IMR-90 (cell line): ENCODE measurements around the gene ZKSCAN4. TPM values are rescaled to one million over a fixed set of nuclear protein-coding genes. Genes with fewer than 3 reads are reported as not detected.

Source experiments
- ATAC-seq: fragments of 200-7000 bp; cut with Tn5 transposase; 2 replicates; pipeline ENCODE4 v1.9.1; 2020; ENCODE audit warnings: low read depth, mild to moderate bottlenecking, moderate library complexity
- BruUV-seq: library from RNA; stranded (reverse); fragments of 400-500 nt; replicated peaks from 2 replicates; lab custom pipeline; 2021; lab: Mats Ljungman, UMichigan
- CTCF ChIA-PET: fragments of 300-600 bp; formaldehyde crosslinking; extraction: SDS; loops from one replicate; lab custom pipeline; 2021; ENCODE audit warnings: antibody characterized with exemption; lab: Yijun Ruan, JAX
- POLR2A ChIA-PET: fragments of 300-600 bp; sonication (Branson Sonifier 250); formaldehyde crosslinking; loops from one replicate; lab custom pipeline; 2022; ENCODE audit warnings: antibody characterized with exemption; ENCODE audit not compliant: unreplicated experiment; lab: Charles Lee
- DNase-seq: peaks from one replicate; pipeline ENCODE4 v3.0.0; 2013
- H2AFZ ChIP-seq: replicated peaks from 2 replicates; pipeline ENCODE3; 2013; ENCODE audit warnings: low read length, mild to moderate bottlenecking; ENCODE audit not compliant: poor library complexity
- H2AK5ac ChIP-seq: 2 replicates; pipeline ENCODE4 v1.6.1; 2013; ENCODE audit warnings: low read depth, low read length, inconsistent platforms
- H2AK9ac ChIP-seq: replicated peaks from 2 replicates; pipeline ENCODE3; 2013; ENCODE audit warnings: mild to moderate bottlenecking, low read depth, low read length, moderate library complexity; ENCODE audit not compliant: poor library complexity
- H2BK120ac ChIP-seq: 2 replicates; pipeline ENCODE4 v1.6.1; 2013; ENCODE audit warnings: low read depth, low read length, inconsistent platforms
- H2BK15ac ChIP-seq: 3 replicates; pipeline ENCODE4 v1.6.1; 2013; ENCODE audit warnings: low read depth, low read length, inconsistent platforms
- H2BK20ac ChIP-seq: 2 replicates; pipeline ENCODE4 v1.6.1; 2013; ENCODE audit warnings: low read depth, mild to moderate bottlenecking, inconsistent platforms, low read length, moderate library complexity
- H2BK5ac ChIP-seq: 2 replicates; pipeline ENCODE4 v1.6.1; 2013; ENCODE audit warnings: mild to moderate bottlenecking, low read depth, low read length, inconsistent platforms; ENCODE audit not compliant: poor library complexity, severe bottlenecking
- H3K14ac ChIP-seq: replicated peaks from 2 replicates; pipeline ENCODE4 v1.6.1; 2013; ENCODE audit warnings: low read depth, low read length, inconsistent platforms
- H3K18ac ChIP-seq: 2 replicates; pipeline ENCODE4 v1.6.1; 2013; ENCODE audit warnings: low read depth, low read length, control low read depth
- H3K23ac ChIP-seq: 2 replicates; pipeline ENCODE4 v1.6.1; 2013; ENCODE audit warnings: low read depth, low read length, inconsistent platforms
- H3K27ac ChIP-seq: 2 replicates; pipeline ENCODE4 v1.5.1; 2013; ENCODE audit warnings: mild to moderate bottlenecking, control low read depth, low read length; ENCODE audit not compliant: insufficient read depth
- H3K27me3 ChIP-seq: 2 replicates; pipeline ENCODE4 v1.6.1; 2013; ENCODE audit warnings: low read length; ENCODE audit not compliant: control insufficient read depth, insufficient read depth
- H3K36me3 ChIP-seq: 2 replicates; pipeline ENCODE4 v1.6.1; 2013; ENCODE audit warnings: low read length, mixed read lengths; ENCODE audit not compliant: control insufficient read depth, insufficient read depth
- H3K4ac ChIP-seq: 2 replicates; pipeline ENCODE4 v1.6.1; 2013; ENCODE audit warnings: low read depth, low read length, inconsistent platforms
- H3K4me1 ChIP-seq: 2 replicates; pipeline ENCODE4 v1.6.1; 2013; ENCODE audit warnings: low read length, mixed read lengths; ENCODE audit not compliant: control insufficient read depth, insufficient read depth
- H3K4me2 ChIP-seq: 2 replicates; pipeline ENCODE4 v1.6.1; 2013; ENCODE audit warnings: low read depth, mild to moderate bottlenecking, control low read depth, low read length, moderate library complexity
- H3K4me3 ChIP-seq: 2 replicates; pipeline ENCODE4 v1.5.1; 2013; ENCODE audit warnings: low read depth, mild to moderate bottlenecking, control low read depth, low read length, moderate library complexity; ENCODE audit not compliant: insufficient read depth
- H3K56ac ChIP-seq: 2 replicates; pipeline ENCODE4 v1.6.1; 2013; ENCODE audit warnings: low read length, inconsistent platforms; ENCODE audit not compliant: insufficient read depth; ENCODE audit errors: extremely low read depth
- H3K79me1 ChIP-seq, 2 experiments: 2 replicates each; pipeline ENCODE4 v1.6.1; 2013; ENCODE audit warnings: low read length in 2 of 2, inconsistent platforms in 1 of 2, low read depth in 1 of 2
- H3K9ac ChIP-seq: 2 replicates; pipeline ENCODE4 v1.6.1; 2013; ENCODE audit warnings: low read depth, low read length, control low read depth
- H3K9me1 ChIP-seq: 2 replicates; pipeline ENCODE4 v1.6.1; 2013; ENCODE audit warnings: low read length, inconsistent platforms; ENCODE audit not compliant: insufficient read depth
- H3K9me3 ChIP-seq: 2 replicates; pipeline ENCODE4 v1.6.1; 2013; ENCODE audit warnings: low read length; ENCODE audit not compliant: control insufficient read depth, insufficient read depth
- H4K20me1 ChIP-seq: 2 replicates; pipeline ENCODE4 v1.6.1; 2013; ENCODE audit warnings: low read length, inconsistent platforms; ENCODE audit not compliant: insufficient read depth
- H4K5ac ChIP-seq: 2 replicates; pipeline ENCODE4 v1.6.1; 2013; ENCODE audit warnings: mild to moderate bottlenecking, low read depth, low read length, control low read depth
- H4K8ac ChIP-seq, 2 experiments: 2 replicates each; pipeline ENCODE4 v1.6.1; 2013; ENCODE audit warnings: low read depth in 2 of 2, low read length in 2 of 2, control low read depth in 1 of 2, inconsistent platforms in 1 of 2
- H4K91ac ChIP-seq: 2 replicates; pipeline ENCODE4 v1.6.1; 2013; ENCODE audit warnings: low read depth, low read length, inconsistent platforms; ENCODE audit not compliant: insufficient read depth
- BHLHE40 ChIP-seq: fragments of 150-350 bp; IDR thresholded peaks from 2 replicates; pipeline ENCODE4 v1.6.1; 2016; ENCODE audit warnings: mild to moderate bottlenecking, low read depth, low read length
- CEBPB ChIP-seq: IDR thresholded peaks from 2 replicates; pipeline ENCODE4 v1.6.1; 2012; ENCODE audit warnings: low read depth, low read length, improper control_type of control experiment
- ELK1 ChIP-seq: fragments of 150-350 bp; IDR thresholded peaks from 2 replicates; pipeline ENCODE4 v1.6.1; 2016; ENCODE audit warnings: low read depth, mild to moderate bottlenecking, low read length, moderate library complexity, borderline replicate concordance
- FOS ChIP-seq: fragments of 150-350 bp; IDR thresholded peaks from 2 replicates; pipeline ENCODE4 v1.6.1; 2016; ENCODE audit warnings: low read depth, low read length
- MAZ ChIP-seq: IDR thresholded peaks from 2 replicates; pipeline ENCODE4 v1.6.1; 2012; ENCODE audit warnings: low read depth, mild to moderate bottlenecking, low read length, improper control_type of control experiment, moderate library complexity, borderline replicate concordance
- RCOR1 ChIP-seq: IDR thresholded peaks from 2 replicates; pipeline ENCODE4 v1.6.1; 2012; ENCODE audit warnings: mild to moderate bottlenecking, low read length, improper control_type of control experiment; ENCODE audit not compliant: insufficient replicate concordance
- USF2 ChIP-seq: fragments of 150-350 bp; IDR thresholded peaks from 2 replicates; pipeline ENCODE4 v1.6.1; 2017; ENCODE audit warnings: mild to moderate bottlenecking, antibody characterized with exemption, low read length, low read depth
- WGBS, 2 experiments: methylation state at CpG; one replicate each; pipeline versions ENCODE4 v1.1.5 to v1.1.7; 2013; ENCODE audit warnings: missing lambda C conversion rate in 2 of 2; ENCODE audit not compliant: insufficient read length in 1 of 2; ENCODE audit errors: extremely low coverage in 2 of 2; 5-methylcytosine and 5-hydroxymethylcytosine counted together
- dilution Hi-C: fragments of 300-500 bp; cut with HindIII; formaldehyde crosslinking; loops from one replicate; pipeline ENCODE4 v1.14.3; 2018; ENCODE audit warnings: low sequenced_read_pairs; ENCODE audit not compliant: unreplicated experiment
- in situ Hi-C: fragments of 300-500 bp; cut with MboI; formaldehyde crosslinking; loops from 3 replicates; pipeline ENCODE4 v1.14.3; 2019; ENCODE audit warnings: low sequenced_read_pairs, inconsistent platforms, mixed read lengths
- intact Hi-C: fragments of 100-400 bp; cut with micrococcal nuclease; formaldehyde crosslinking; loops from 2 replicates; pipeline ENCODE4 v1.10.0; 2022
- polyA plus RNA-seq, 3 experiments: library from polyadenylated mRNA; depleted of rRNA; stranded (reverse); fragments of >200 nt; gene quantifications; 2 replicates each; pipeline ENCODE4 v1.2.3, GENCODE V29; 2012; ENCODE audit warnings: low replicate concordance in 1 of 3
- total RNA-seq: library from RNA; depleted of rRNA; stranded (reverse); fragments of >200 nt; gene quantifications from 2 replicates; pipeline ENCODE4 v1.2.3, GENCODE V29; 2012

The ZKSCAN4 gene
- total and polyA plus RNA-seq, 2 of the 4 experiments (the other 2 are of a cell fraction): 2.4 to 5.7 TPM

GRCh38 chr6:28206928-28207509, 45.0 kb downstream of the ZKSCAN4 start:
- peaks cover 37% of the 10 kb centered on the region for H3K27me3 ChIP-seq
- peak overlapping the region; percentile 71 for H3K4me2 ChIP-seq
- H2AK5ac ChIP-seq: no peak overlapping the region
- intact Hi-C loops (loop anchor here (5.0 kb wide), 1 partner anchor 45 kb away; no protein-coding TSS in a partner anchor), in situ Hi-C loops (no loop called here), dilution Hi-C loops (no loop called here)
- 20% methylated on average over 1 of the region's 15 CpGs; no CpG with 5 or more reads in 1 of the 2 experiments for WGBS, 2 experiments
- H3K18ac ChIP-seq: no peak overlapping the region
- H3K14ac ChIP-seq: no peak overlapping the region
- no peak overlapping the region for H2BK120ac ChIP-seq
- POLR2A ChIA-PET: no interaction called here
- no peak overlapping the region for H2BK15ac ChIP-seq
- peak overlapping the region; percentile 89 for H2AFZ ChIP-seq
- H4K8ac ChIP-seq: no peak overlapping the region
- DNase-seq: peak; percentile 5
- no peak overlapping the region for H3K56ac ChIP-seq
- H4K5ac ChIP-seq: no peak overlapping the region
- H3K23ac ChIP-seq: 0 out of 2 replicates have a peak overlapping the region, but pooled peaks have one; percentile 31
- no peaks in the 10 kb centered on the region for H3K79me1 ChIP-seq
- no peak overlapping the region for H3K4ac ChIP-seq
- no peak overlapping the region for H2BK5ac ChIP-seq
- CTCF ChIA-PET: interaction anchor here (1.1 kb wide), 1 partner anchor 22 kb away, joined by 4 read pairs; no protein-coding TSS in a partner anchor
- no peaks in the 10 kb centered on the region for H4K20me1 ChIP-seq
- no peaks in the 10 kb centered on the region for H3K4me1 ChIP-seq
- no peak overlapping the region for H3K27ac ChIP-seq
- H3K9ac ChIP-seq: no peak overlapping the region
- H2BK20ac ChIP-seq: no peak overlapping the region
- no peak overlapping the region for H2AK9ac ChIP-seq
- BruUV-seq: no TSS peak
- peak; percentile 36 for ATAC-seq
- H3K4me3 ChIP-seq: peak overlapping the region; percentile 48
- no peaks in the 10 kb centered on the region for H3K36me3 ChIP-seq
- no peak overlapping the region for H4K91ac ChIP-seq
- no peak for TF ChIP-seq CEBPB
- no peak for TF ChIP-seq USF2
- TF ChIP-seq FOS: no peak
- TF ChIP-seq RCOR1: no peak
- TF ChIP-seq ELK1: no peak
- no peak for TF ChIP-seq BHLHE40
- no peak for TF ChIP-seq MAZ
- peaks cover 3% of the 10 kb centered on the region for H3K9me3 ChIP-seq
- no peaks in the 10 kb centered on the region for H3K9me1 ChIP-seq
